ENCODE results near the gene HOXC6. TPM values are rescaled to one million over a fixed set of nuclear protein-coding genes. Genes with fewer than 3 reads are reported as not detected.

Gene HOXC6
- total and polyA plus RNA-seq, 10 of the 15 experiments (the other 5 are each of a cell fraction or from before 2014, with no cell fraction given), result 0.02 to 0.55 (median 0.45) TPM; not detected in 4

DNA sequence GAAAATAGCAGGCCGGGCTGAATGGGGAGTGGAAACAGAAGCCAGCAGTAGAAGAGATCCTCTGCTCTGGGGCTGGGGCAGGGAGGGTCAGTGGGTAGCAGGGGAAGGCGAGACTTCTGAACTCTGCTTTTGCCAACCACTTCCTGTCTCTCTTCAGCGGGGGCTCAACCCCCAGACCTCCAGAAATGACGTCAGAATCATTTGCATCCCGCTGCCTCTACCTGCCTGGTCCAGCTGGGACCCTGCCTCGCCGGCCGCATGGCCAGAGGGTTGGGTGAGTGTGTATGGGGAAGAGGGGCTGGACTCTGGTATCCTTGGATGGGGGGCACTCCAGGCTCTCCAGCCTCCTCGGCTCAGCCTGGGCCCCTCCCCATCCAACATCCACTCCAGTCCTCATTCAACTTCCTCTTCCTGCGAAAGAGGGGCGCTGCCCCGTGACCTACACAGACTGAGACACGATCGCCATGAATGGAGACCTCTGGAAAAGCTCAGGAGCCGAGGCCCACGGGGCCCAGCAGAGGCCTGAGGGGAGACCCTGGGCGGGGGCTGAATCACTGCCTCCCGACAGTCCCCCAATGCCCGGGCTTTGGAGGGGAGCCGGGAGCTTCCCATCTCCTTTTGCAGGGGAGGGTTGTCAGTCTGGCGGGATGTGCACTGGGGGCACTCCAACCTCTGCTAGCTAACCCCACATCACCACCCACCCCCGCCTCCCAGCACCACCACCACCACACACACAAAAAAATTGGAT, 24.9 kb downstream of the HOXC6 start (continued):
- TF ChIP-seq ZNF592 (IDR thresholded peaks at IDR 0.05) (no peak), ZZZ3 (IDR thresholded peaks at IDR 0.05; ENCODE audit: control insufficient read depth, insufficient read length, low read depth) (no peak), JUND (IDR thresholded peaks at IDR 0.05; ENCODE audit: low read depth, low read length) (peak; percentile 59), USF2 (IDR thresholded peaks at IDR 0.05; ENCODE audit: borderline replicate concordance, low read depth, low read length) (no peak), IKZF2 (IDR thresholded peaks at IDR 0.05) (peak; percentile 59 to 62; a peak in 3 of 4 replicates), SIN3A (IDR thresholded peaks at IDR 0.05; ENCODE audit: low read depth, low read length) (peak; percentile 65; the same call in 1 of the 2 replicates), KLF5 (IDR thresholded peaks at IDR 0.05; ENCODE audit: partially characterized antibody) (no peak), EZH2 (IDR thresholded peaks at IDR 0.05; ENCODE audit: borderline replicate concordance, control insufficient read depth, low read depth, low read length) (no peak), CBFB (IDR thresholded peaks at IDR 0.05; ENCODE audit: low read depth) (peak; percentile 63), NFYA (IDR thresholded peaks at IDR 0.05; ENCODE audit: borderline replicate concordance, low read depth, low read length) (no peak), POLR2A (IDR thresholded peaks at IDR 0.05; ENCODE audit: low read depth, low read length) (peak; percentile 85)
- TF ChIP-seq, protein P1, sequence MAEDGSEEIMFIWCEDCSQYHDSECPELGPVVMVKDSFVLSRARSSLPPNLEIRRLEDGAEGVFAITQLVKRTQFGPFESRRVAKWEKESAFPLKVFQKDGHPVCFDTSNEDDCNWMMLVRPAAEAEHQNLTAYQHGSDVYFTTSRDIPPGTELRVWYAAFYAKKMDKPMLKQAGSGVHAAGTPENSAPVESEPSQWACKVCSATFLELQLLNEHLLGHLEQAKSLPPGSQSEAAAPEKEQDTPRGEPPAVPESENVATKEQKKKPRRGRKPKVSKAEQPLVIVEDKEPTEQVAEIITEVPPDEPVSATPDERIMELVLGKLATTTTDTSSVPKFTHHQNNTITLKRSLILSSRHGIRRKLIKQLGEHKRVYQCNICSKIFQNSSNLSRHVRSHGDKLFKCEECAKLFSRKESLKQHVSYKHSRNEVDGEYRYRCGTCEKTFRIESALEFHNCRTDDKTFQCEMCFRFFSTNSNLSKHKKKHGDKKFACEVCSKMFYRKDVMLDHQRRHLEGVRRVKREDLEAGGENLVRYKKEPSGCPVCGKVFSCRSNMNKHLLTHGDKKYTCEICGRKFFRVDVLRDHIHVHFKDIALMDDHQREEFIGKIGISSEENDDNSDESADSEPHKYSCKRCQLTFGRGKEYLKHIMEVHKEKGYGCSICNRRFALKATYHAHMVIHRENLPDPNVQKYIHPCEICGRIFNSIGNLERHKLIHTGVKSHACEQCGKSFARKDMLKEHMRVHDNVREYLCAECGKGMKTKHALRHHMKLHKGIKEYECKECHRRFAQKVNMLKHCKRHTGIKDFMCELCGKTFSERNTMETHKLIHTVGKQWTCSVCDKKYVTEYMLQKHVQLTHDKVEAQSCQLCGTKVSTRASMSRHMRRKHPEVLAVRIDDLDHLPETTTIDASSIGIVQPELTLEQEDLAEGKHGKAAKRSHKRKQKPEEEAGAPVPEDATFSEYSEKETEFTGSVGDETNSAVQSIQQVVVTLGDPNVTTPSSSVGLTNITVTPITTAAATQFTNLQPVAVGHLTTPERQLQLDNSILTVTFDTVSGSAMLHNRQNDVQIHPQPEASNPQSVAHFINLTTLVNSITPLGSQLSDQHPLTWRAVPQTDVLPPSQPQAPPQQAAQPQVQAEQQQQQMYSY (CRISPR knock-in tag; IDR thresholded peaks at IDR 0.05), result peak; percentile 57; the same call in 1 of the 2 replicates

All from GM12878 (cell line).